HG02642 (cell line): ENCODE measurements around the gene SPTY2D1.

Source experiments
- ATAC-seq: cut with Tn5 transposase; IDR thresholded peaks from one replicate; pipeline ENCODE4 v1.9.1; 2021; ENCODE audit warnings: mild to moderate bottlenecking; ENCODE audit not compliant: unreplicated experiment, poor library complexity

SPTY2D1 gene

DNA sequence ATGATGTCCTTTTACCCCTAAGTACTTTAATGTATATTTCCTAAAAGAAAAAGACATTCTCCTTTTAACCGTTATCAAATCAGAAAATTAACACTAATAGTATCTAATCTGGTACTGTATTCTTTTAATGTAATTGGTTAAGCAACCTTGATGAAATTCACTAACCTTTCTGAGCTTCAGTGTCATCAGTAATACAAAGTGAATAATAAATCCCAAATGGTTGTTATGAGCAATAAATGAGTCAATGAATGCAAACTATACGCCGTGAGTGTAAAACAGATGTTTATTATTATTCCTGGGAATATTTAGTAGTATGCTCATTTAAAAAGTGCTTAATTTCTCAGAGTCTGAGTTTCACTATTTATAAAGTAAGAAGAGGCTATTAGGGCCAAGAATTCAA lies 67.1 kb downstream of the SPTY2D1 start:
- ATAC-seq, result no peak

DNA sequence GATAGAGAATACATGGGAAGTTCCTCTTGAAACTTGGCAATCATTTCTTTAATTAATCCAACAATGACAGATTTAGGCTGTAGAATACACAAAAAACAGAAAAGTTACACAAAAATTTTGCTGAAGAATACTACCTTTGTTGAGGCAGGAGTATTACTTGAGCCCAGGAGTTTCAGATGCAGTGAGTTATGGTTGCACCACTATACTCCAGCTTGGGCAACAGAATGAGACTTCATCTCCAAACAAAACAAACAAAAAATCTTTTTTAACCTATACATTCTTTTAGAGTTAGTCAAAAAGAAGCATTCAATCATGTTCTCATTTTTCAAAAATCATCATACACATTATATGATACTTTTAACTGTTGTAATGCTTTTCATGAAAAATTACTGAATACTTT lies 67.7 kb downstream of the SPTY2D1 start:
- no peak for ATAC-seq

DNA sequence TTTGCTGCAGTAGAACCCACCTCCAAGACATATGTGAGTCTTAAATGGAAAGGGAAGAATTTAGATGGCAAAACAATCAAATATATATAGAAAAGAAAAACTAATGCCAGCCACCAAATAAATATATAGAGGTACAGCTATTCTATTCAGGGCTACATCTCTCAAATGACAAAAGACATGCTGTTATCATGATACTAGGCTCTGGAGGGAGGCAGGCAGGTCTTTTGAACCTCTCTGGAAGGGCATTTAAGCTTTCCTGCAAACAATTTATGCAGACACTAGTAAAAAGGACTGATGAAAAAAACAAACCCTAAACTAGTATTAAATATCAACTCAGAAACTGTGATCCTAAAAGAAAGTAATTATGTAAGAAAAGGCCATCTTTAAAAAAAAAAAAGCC lies 70.0 kb downstream of the SPTY2D1 start:
- ATAC-seq, result no peak

DNA sequence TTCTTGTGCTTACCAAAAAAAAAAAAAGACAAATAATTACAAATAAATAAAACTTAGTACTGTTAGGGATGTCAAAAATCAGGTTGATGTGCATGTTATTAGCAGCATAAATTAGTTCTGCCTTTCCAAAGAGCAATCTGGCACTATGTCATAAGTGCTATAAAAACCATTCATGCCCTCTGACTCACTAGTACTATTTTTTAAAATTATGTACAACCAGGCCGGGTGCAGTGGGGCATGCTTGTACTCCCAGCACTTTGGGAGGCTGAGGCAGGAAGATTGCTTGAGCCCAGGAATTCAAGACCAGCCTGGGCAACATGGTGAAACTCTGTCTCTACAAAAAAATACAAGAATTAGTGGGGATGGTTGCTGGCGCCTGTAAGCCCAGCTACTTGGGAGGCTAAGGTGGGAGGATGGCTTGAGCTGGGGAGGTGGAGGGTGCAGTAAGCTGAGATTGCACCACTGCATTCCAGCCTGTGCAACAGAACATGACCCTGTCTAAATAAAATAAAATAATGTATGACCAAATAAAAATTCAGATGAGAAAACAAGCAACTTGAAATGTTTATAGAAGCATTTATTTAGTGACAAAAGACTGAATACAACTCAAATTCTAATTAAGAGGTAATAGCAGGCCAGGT lies 70.9 kb downstream of the SPTY2D1 start:
- no peak for ATAC-seq
